ENCODE measurements around the gene SEMA3D.

SEMA3D gene

GRCh38 chr7:85078181-85078580, 108.7 kb downstream of the SEMA3D start:
- DNase-seq (ENCODE audit: low read depth) = no peak

- no peak for DNase-seq (ENCODE audit: low read depth)
Measured at GRCh38 chr7:85075864-85076263, 111.0 kb downstream of the SEMA3D start.

GRCh38 chr7:85074992-85075391, 111.9 kb downstream of the SEMA3D start:
- DNase-seq (ENCODE audit: low read depth) = no peak

GRCh38 chr7:85074016-85074415, 112.8 kb downstream of the SEMA3D start:
- no peak for DNase-seq (ENCODE audit: low read depth)

GRCh38 chr7:85070967-85071628, 115.8 kb downstream of the SEMA3D start:
- no peak for DNase-seq (ENCODE audit: low read depth)

GRCh38 chr7:85068799-85069198, 118.1 kb downstream of the SEMA3D start:
- DNase-seq (ENCODE audit: low read depth) = peak; percentile 29

GRCh38 chr7:85067371-85067770, 119.5 kb downstream of the SEMA3D start:
- no peak for DNase-seq (ENCODE audit: low read depth)

- DNase-seq (ENCODE audit: low read depth) = no peak
Measured at GRCh38 chr7:85065888-85066485, 120.9 kb downstream of the SEMA3D start.

- no peak for DNase-seq (ENCODE audit: low read depth)
Measured at GRCh38 chr7:85065306-85065705, 121.5 kb downstream of the SEMA3D start.

GRCh38 chr7:85062651-85063050, 124.2 kb downstream of the SEMA3D start:
- DNase-seq (ENCODE audit: low read depth) = no peak

- no peak for DNase-seq (ENCODE audit: low read depth)
Measured at GRCh38 chr7:85061456-85061855, 125.4 kb downstream of the SEMA3D start.

- no peak for DNase-seq (ENCODE audit: low read depth)
Measured at GRCh38 chr7:85060696-85061095, 126.2 kb downstream of the SEMA3D start.

- DNase-seq (ENCODE audit: low read depth) = no peak
Measured at GRCh38 chr7:85055906-85056305, 130.9 kb downstream of the SEMA3D start.

GRCh38 chr7:85055196-85055595, 131.7 kb downstream of the SEMA3D start:
- DNase-seq (ENCODE audit: low read depth) = no peak

- DNase-seq (ENCODE audit: low read depth) = no peak
Measured at GRCh38 chr7:85054306-85054705, 132.6 kb downstream of the SEMA3D start.

- no peak for DNase-seq (ENCODE audit: low read depth)
Measured at GRCh38 chr7:85052894-85053293, 134.0 kb downstream of the SEMA3D start.

GRCh38 chr7:85052056-85052737, 134.7 kb downstream of the SEMA3D start:
- DNase-seq (ENCODE audit: low read depth) = no peak

- no peak for DNase-seq (ENCODE audit: low read depth)
Measured at GRCh38 chr7:85046534-85046933, 140.3 kb downstream of the SEMA3D start.

GRCh38 chr7:85041605-85042216, 145.1 kb downstream of the SEMA3D start:
- DNase-seq (ENCODE audit: low read depth) = peak; percentile 18

- no peak for DNase-seq (ENCODE audit: low read depth)
Measured at GRCh38 chr7:85039196-85039923, 147.5 kb downstream of the SEMA3D start.

GRCh38 chr7:85038466-85038865, 148.4 kb downstream of the SEMA3D start:
- DNase-seq (ENCODE audit: low read depth) = no peak

- DNase-seq (ENCODE audit: low read depth) = no peak
Measured at GRCh38 chr7:85033263-85033662, 153.6 kb downstream of the SEMA3D start.
